Naive thymus-derived CD4-positive, alpha-beta T cell (primary cell): ENCODE measurements around the gene IL1RAPL2. TPM values are rescaled to one million over a fixed set of nuclear protein-coding genes. Genes with fewer than 3 reads are reported as not detected.

ENCODE experiments used
- ATAC-seq: fragments of 150-1000 bp; cut with Tn5 transposase; 2 replicates; pipeline ENCODE4 v1.10.0; 2021; ENCODE audit warnings: mild to moderate bottlenecking, moderate library complexity
- CTCF ChIA-PET: fragments of 350-600 bp; sonication (Branson Sonifier 250); formaldehyde crosslinking; loops from one replicate; lab custom pipeline; 2021; ENCODE audit warnings: antibody characterized with exemption; lab: Charles Lee
- POLR2A ChIA-PET: fragments of 350-600 bp; sonication (Branson Sonifier 250); formaldehyde crosslinking; loops from one replicate; lab custom pipeline; 2021; ENCODE audit warnings: antibody characterized with exemption, inconsistent platforms; lab: Charles Lee
- DNase-seq, 9 donors: peaks; one replicate each; pipeline versions ENCODE4 v3.0.0 to v3.0.0-alpha.2; 2020 to 2022; ENCODE audit warnings: mixed read lengths in 1 of 9
- H3K27ac ChIP-seq: one replicate; pipeline ENCODE4 v1.7.0; 2013; ENCODE audit warnings: mild to moderate bottlenecking, low read depth, low read length, moderate library complexity
- H3K27me3 ChIP-seq, 2 donors: one replicate each; pipeline ENCODE4 v1.7.0; 2013; ENCODE audit warnings: low read length in 2 of 2, mild to moderate bottlenecking in 2 of 2, moderate library complexity in 2 of 2; ENCODE audit not compliant: control insufficient read depth in 2 of 2, insufficient read depth in 2 of 2
- H3K36me3 ChIP-seq, 3 experiments: 1 replicate in 2 of 3; 2 replicates in 1 of 3; pipeline ENCODE4 v1.7.0; 2013; ENCODE audit warnings: low read length in 3 of 3, mild to moderate bottlenecking in 3 of 3, moderate library complexity in 1 of 3; ENCODE audit not compliant: insufficient read depth in 3 of 3, control insufficient read depth in 2 of 3
- H3K4me1 ChIP-seq, 2 donors: one replicate each; pipeline ENCODE4 v1.7.0; 2013; ENCODE audit warnings: low read length in 2 of 2, mild to moderate bottlenecking in 2 of 2, moderate library complexity in 1 of 2; ENCODE audit not compliant: control insufficient read depth in 2 of 2, insufficient read depth in 2 of 2
- H3K4me3 ChIP-seq: 2 replicates; pipeline ENCODE4 v1.7.0; 2013; ENCODE audit warnings: mild to moderate bottlenecking, low read length
- H3K9me3 ChIP-seq, 3 experiments: 1 replicate in 2 of 3; 2 replicates in 1 of 3; pipeline ENCODE4 v1.7.0; 2013; ENCODE audit warnings: low read length in 3 of 3; ENCODE audit not compliant: control insufficient read depth in 2 of 3
- H3K27ac Mint-ChIP-seq, 9 donors: one replicate each; pipeline ENCODE4 v1.8.0; 2020 to 2022; ENCODE audit warnings: mixed read lengths in 9 of 9, mild to moderate bottlenecking in 8 of 9, moderate library complexity in 5 of 9, inconsistent platforms in 2 of 9
- H3K27me3 Mint-ChIP-seq, 5 donors: one replicate each; pipeline ENCODE4 v1.8.0; 2021 to 2022; ENCODE audit warnings: mixed read lengths in 5 of 5, mild to moderate bottlenecking in 1 of 5
- H3K36me3 Mint-ChIP-seq, 5 donors: one replicate each; pipeline ENCODE4 v1.8.0; 2020 to 2022; ENCODE audit warnings: mixed read lengths in 5 of 5, mild to moderate bottlenecking in 3 of 5, inconsistent platforms in 1 of 5
- H3K4me1 Mint-ChIP-seq, 7 donors: one replicate each; pipeline ENCODE4 v1.8.0; 2020 to 2022; ENCODE audit warnings: mixed read lengths in 7 of 7, mild to moderate bottlenecking in 3 of 7, inconsistent platforms in 1 of 7
- H3K4me3 Mint-ChIP-seq, 10 donors: one replicate each; pipeline ENCODE4 v1.8.0; 2020 to 2022; ENCODE audit warnings: mild to moderate bottlenecking in 10 of 10, mixed read lengths in 10 of 10, moderate library complexity in 6 of 10, inconsistent platforms in 2 of 10
- H3K9me3 Mint-ChIP-seq, 11 donors: one replicate each; pipeline ENCODE4 v1.8.0; 2020 to 2022; ENCODE audit warnings: mixed read lengths in 11 of 11, mild to moderate bottlenecking in 4 of 11, inconsistent platforms in 1 of 11, moderate library complexity in 1 of 11
- intact Hi-C, 2 donors: fragments of 100-400 bp; cut with micrococcal nuclease; formaldehyde crosslinking; loops; one replicate each; pipeline ENCODE4 v1.15.1; 2023
- polyA plus RNA-seq, 2 donors: library from polyadenylated mRNA; unstranded; fragments of 300-500 nt; fragmentation: Illumina TruSeq; gene quantifications; one replicate each; pipeline ENCODE4 v1.2.3, GENCODE V29; 2021
- total RNA-seq, 6 experiments: library from RNA in 5 of 6; stranded (reverse) in 5 of 6; gene quantifications; 1 replicate in 5 of 6; 2 replicates in 1 of 6; pipeline ENCODE4 v1.2.3 and lab custom pipeline; 2021 to 2026

Gene IL1RAPL2
- total and polyA plus RNA-seq, 7 experiments from 2014 or later = not detected

GRCh38 chrX:105701310-105702052, 1135.5 kb downstream of the IL1RAPL2 start:
- H3K27me3 ChIP-seq = no peaks in the 10 kb centered on the region
- no peaks in the 10 kb centered on the region for H3K36me3 Mint-ChIP-seq
- no peaks in the 10 kb centered on the region for H3K9me3 ChIP-seq
- ChIA-PET POLR2A (no interaction called here), CTCF (no interaction called here)
- H3K9me3 Mint-ChIP-seq = peaks cover 0 to 2% (median 0%) of the 10 kb centered on the region in 11 donors
- H3K27me3 Mint-ChIP-seq = no peaks in the 10 kb centered on the region
- no peak for ATAC-seq
- H3K4me1 Mint-ChIP-seq = no peaks in the 10 kb centered on the region
- no peak overlapping the region for H3K27ac ChIP-seq
- no peak overlapping the region for H3K4me3 Mint-ChIP-seq
- H3K36me3 ChIP-seq = no peaks in the 10 kb centered on the region
- DNase-seq = no peak
- intact Hi-C loops = no loop called here
- no peak overlapping the region for H3K4me3 ChIP-seq
- no peaks in the 10 kb centered on the region for H3K4me1 ChIP-seq
- H3K27ac Mint-ChIP-seq = no peak overlapping the region

GRCh38 chrX:105703876-105704275, 1137.9 kb downstream of the IL1RAPL2 start:
- CTCF ChIA-PET = no interaction called here
- H3K9me3 ChIP-seq = no peaks in the 10 kb centered on the region
- no peak overlapping the region for H3K4me3 Mint-ChIP-seq

GRCh38 chrX:105706041-105706440, 1140.0 kb downstream of the IL1RAPL2 start:
- H3K4me1 ChIP-seq = no peaks in the 10 kb centered on the region
- H3K36me3 ChIP-seq = no peaks in the 10 kb centered on the region
- POLR2A ChIA-PET = no interaction called here
- Mint-ChIP-seq H3K27me3 (no peaks in the 10 kb centered on the region), H3K27ac (no peak overlapping the region), H3K36me3 (no peaks in the 10 kb centered on the region), H3K9me3 (peaks cover 0 to 1% (median 0%) of the 10 kb centered on the region in 11 donors), H3K4me1 (no peaks in the 10 kb centered on the region), H3K4me3 (no peak overlapping the region)
- no peaks in the 10 kb centered on the region for H3K9me3 ChIP-seq
- no peak overlapping the region for H3K4me3 ChIP-seq
- intact Hi-C loops = no loop called here
- no peaks in the 10 kb centered on the region for H3K27me3 ChIP-seq
- no peak overlapping the region for H3K27ac ChIP-seq
- no peak for ATAC-seq
- CTCF ChIA-PET = no interaction called here
- DNase-seq = no peak

More at GRCh38 chrX:105703876-105704275, 1137.9 kb downstream of the IL1RAPL2 start:
- H3K4me1 ChIP-seq = no peaks in the 10 kb centered on the region
- Mint-ChIP-seq H3K4me1 (no peaks in the 10 kb centered on the region), H3K36me3 (no peaks in the 10 kb centered on the region), H3K27me3 (no peaks in the 10 kb centered on the region), H3K27ac (no peak overlapping the region), H3K9me3 (peaks cover 0 to 1% (median 0%) of the 10 kb centered on the region in 11 donors)
- DNase-seq = no peak
- ATAC-seq = no peak
- no peak overlapping the region for H3K27ac ChIP-seq
- H3K4me3 ChIP-seq = no peak overlapping the region
- intact Hi-C loops = no loop called here
- H3K36me3 ChIP-seq = no peaks in the 10 kb centered on the region
- H3K27me3 ChIP-seq = no peaks in the 10 kb centered on the region
- POLR2A ChIA-PET = no interaction called here

GRCh38 chrX:105711805-105712204, 1145.8 kb downstream of the IL1RAPL2 start:
- DNase-seq (no peak), ATAC-seq (no peak)
- Histone ChIP-seq H3K36me3 (no peaks in the 10 kb centered on the region), H3K27ac (no peak overlapping the region), H3K4me1 (no peaks in the 10 kb centered on the region), H3K9me3 (no peaks in the 10 kb centered on the region), H3K27me3 (no peaks in the 10 kb centered on the region), H3K4me3 (no peak overlapping the region)
- Mint-ChIP-seq H3K9me3 (peaks cover 0 to 5% (median 0%) of the 10 kb centered on the region in 11 donors), H3K4me1 (no peaks in the 10 kb centered on the region), H3K27ac (no peak overlapping the region), H3K27me3 (no peaks in the 10 kb centered on the region), H3K4me3 (no peak overlapping the region), H3K36me3 (no peaks in the 10 kb centered on the region)
- ChIA-PET CTCF (no interaction called here), POLR2A (no interaction called here)
- intact Hi-C loops = no loop called here

GRCh38 chrX:105715746-105716145, 1149.7 kb downstream of the IL1RAPL2 start:
- no peak overlapping the region for H3K27ac ChIP-seq
- no peaks in the 10 kb centered on the region for H3K27me3 Mint-ChIP-seq
- no peaks in the 10 kb centered on the region for H3K36me3 ChIP-seq
- intact Hi-C loops = no loop called here
- H3K4me3 Mint-ChIP-seq = no peak overlapping the region
- no peak overlapping the region for H3K27ac Mint-ChIP-seq
- ChIA-PET CTCF (no interaction called here), POLR2A (no interaction called here)
- no peaks in the 10 kb centered on the region for H3K27me3 ChIP-seq
- no peak overlapping the region for H3K4me3 ChIP-seq
- H3K9me3 Mint-ChIP-seq = peaks cover 0 to 5% (median 0%) of the 10 kb centered on the region in 11 donors
- H3K4me1 Mint-ChIP-seq = no peaks in the 10 kb centered on the region
- H3K36me3 Mint-ChIP-seq = no peaks in the 10 kb centered on the region
- H3K4me1 ChIP-seq = no peaks in the 10 kb centered on the region
- H3K9me3 ChIP-seq = no peaks in the 10 kb centered on the region
- DNase-seq (no peak), ATAC-seq (no peak)

- H3K36me3 ChIP-seq = no peaks in the 10 kb centered on the region
- POLR2A ChIA-PET = no interaction called here
- H3K9me3 ChIP-seq = no peaks in the 10 kb centered on the region
- no peaks in the 10 kb centered on the region for H3K4me1 Mint-ChIP-seq
- CTCF ChIA-PET = no interaction called here
- no peak overlapping the region for H3K4me3 ChIP-seq
- intact Hi-C loops = no loop called here
- DNase-seq = no peak
- ATAC-seq = no peak
- H3K9me3 Mint-ChIP-seq = peaks cover 0 to 7% (median 0%) of the 10 kb centered on the region in 11 donors
- no peak overlapping the region for H3K27ac ChIP-seq
- no peak overlapping the region for H3K4me3 Mint-ChIP-seq
- H3K27ac Mint-ChIP-seq = no peak overlapping the region
- H3K27me3 ChIP-seq = no peaks in the 10 kb centered on the region
- H3K4me1 ChIP-seq = no peaks in the 10 kb centered on the region
- no peaks in the 10 kb centered on the region for H3K36me3 Mint-ChIP-seq
- H3K27me3 Mint-ChIP-seq = no peaks in the 10 kb centered on the region
Observed at GRCh38 chrX:105723966-105724735, 1158.2 kb downstream of the IL1RAPL2 start.
